Peyer's patch (tissue), 4 donors: Measurements from ENCODE around the gene XRCC5. TPM values are rescaled to one million over a fixed set of nuclear protein-coding genes. Genes with fewer than 3 reads are reported as not detected.
A peak's percentile ranks its signal among the peaks of the same experiment; 100 is the strongest.

Source experiments
- DNase-seq, 3 donors: peaks; one replicate each; pipeline ENCODE4 v3.0.0-alpha.2; 2017 to 2019
- H3K27ac ChIP-seq, 4 donors: fragments of 200-600 bp; sonication (generic); one replicate each; pipeline ENCODE4 v1.5.1; 2016 to 2019
- H3K27me3 ChIP-seq, 2 donors: fragments of 200-600 bp; sonication (generic); one replicate each; pipeline ENCODE4 v1.5.1; 2019
- H3K36me3 ChIP-seq, 3 donors: fragments of 200-600 bp; sonication (generic); one replicate each; pipeline ENCODE4 v1.5.1; 2016 to 2019
- H3K4me1 ChIP-seq, 4 donors: fragments of 200-600 bp; sonication (generic); one replicate each; pipeline ENCODE4 v1.5.1; 2016 to 2019
- H3K4me3 ChIP-seq, 4 donors: fragments of 200-600 bp; sonication (generic); 1 replicate in 3 of 4; 2 replicates in 1 of 4; pipeline ENCODE4 v1.5.1; 2016 to 2019; ENCODE audit warnings: mild to moderate bottlenecking in 1 of 4
- H3K9me3 ChIP-seq, 4 donors: fragments of 200-600 bp; sonication (generic); one replicate each; pipeline ENCODE4 v1.5.1; 2016 to 2019; ENCODE audit warnings: mild to moderate bottlenecking in 1 of 4
- POLR2A ChIP-seq, 2 donors: fragments of 450-650 bp; IDR thresholded peaks; one replicate each; pipeline ENCODE4 v1.5.1; 2017; ENCODE audit warnings: antibody characterized with exemption in 2 of 2, mild to moderate bottlenecking in 2 of 2, moderate library complexity in 2 of 2
- total RNA-seq, 4 donors: library from RNA; depleted of rRNA; stranded (reverse); fragments of >200 nt; gene quantifications; one replicate each; pipeline ENCODE4 v1.1.0, GENCODE V29; 2016
- TF ChIP-seq, protein P1 (sequence below), 6 experiments: fragments of 450-650 bp in 4 of 6; fragments of 200-600 bp in 2 of 6; sonication (generic) in 1 of 6; IDR thresholded peaks; one replicate each; pipeline ENCODE4 v1.5.1; 2017 to 2019; ENCODE audit warnings: antibody characterized with exemption in 6 of 6, mild to moderate bottlenecking in 3 of 6, moderate library complexity in 1 of 6

XRCC5 gene
- total RNA-seq, 4 donors from 2014 or later: 81.7 to 140 (median 111) TPM

DNA sequence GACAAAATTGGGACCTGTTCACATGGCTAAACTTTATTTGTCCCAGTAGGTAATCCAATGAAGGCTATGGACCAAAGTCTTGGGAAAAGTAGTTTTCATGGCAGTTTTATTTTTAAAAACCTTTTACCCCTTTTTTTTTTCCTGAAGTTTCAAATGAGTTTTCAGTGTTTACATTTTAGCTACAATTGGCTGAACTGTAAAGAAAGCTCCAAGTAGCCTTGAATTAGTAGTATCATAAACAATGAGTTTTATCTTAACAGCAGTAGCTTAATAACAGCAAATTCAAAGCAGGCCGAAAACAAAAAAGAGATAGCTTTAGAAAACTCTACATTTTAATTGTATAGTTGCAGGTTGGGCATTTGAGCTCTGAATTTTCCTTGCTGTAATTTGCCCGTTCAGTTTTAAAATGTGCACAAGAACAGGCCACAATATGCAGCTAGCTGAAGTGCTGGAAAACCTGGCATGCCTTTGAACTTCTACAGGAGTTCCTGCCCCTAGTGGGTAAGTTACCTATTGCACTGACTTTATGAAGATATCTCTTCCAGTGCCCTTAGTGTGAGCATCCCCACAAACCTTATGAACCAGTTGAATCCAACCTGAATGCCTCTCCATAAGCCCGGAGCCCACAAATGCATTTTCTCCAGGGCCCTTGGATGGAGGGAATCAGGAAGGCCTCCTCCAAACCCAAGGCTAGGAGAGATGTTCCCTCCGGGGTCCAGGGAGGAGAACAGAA is 106.7 kb downstream of the XRCC5 start:
- Histone ChIP-seq H3K4me1 (peaks cover 0 to 6% (median 0%) of the 10 kb centered on the region in 4 donors), H3K36me3 (no peaks in the 10 kb centered on the region), H3K27me3 (no peaks in the 10 kb centered on the region), H3K27ac (no peak overlapping the region), H3K9me3 (no peaks in the 10 kb centered on the region), H3K4me3 (no peak overlapping the region)
- DNase-seq: no peak
- no peak for TF ChIP-seq POLR2A (IDR thresholded peaks at IDR 0.05)
- TF ChIP-seq, protein P1, sequence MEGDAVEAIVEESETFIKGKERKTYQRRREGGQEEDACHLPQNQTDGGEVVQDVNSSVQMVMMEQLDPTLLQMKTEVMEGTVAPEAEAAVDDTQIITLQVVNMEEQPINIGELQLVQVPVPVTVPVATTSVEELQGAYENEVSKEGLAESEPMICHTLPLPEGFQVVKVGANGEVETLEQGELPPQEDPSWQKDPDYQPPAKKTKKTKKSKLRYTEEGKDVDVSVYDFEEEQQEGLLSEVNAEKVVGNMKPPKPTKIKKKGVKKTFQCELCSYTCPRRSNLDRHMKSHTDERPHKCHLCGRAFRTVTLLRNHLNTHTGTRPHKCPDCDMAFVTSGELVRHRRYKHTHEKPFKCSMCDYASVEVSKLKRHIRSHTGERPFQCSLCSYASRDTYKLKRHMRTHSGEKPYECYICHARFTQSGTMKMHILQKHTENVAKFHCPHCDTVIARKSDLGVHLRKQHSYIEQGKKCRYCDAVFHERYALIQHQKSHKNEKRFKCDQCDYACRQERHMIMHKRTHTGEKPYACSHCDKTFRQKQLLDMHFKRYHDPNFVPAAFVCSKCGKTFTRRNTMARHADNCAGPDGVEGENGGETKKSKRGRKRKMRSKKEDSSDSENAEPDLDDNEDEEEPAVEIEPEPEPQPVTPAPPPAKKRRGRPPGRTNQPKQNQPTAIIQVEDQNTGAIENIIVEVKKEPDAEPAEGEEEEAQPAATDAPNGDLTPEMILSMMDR (IDR thresholded peaks at IDR 0.05): peak in 4 of 6 experiments; percentile 16 to 32 (median 24)

DNA sequence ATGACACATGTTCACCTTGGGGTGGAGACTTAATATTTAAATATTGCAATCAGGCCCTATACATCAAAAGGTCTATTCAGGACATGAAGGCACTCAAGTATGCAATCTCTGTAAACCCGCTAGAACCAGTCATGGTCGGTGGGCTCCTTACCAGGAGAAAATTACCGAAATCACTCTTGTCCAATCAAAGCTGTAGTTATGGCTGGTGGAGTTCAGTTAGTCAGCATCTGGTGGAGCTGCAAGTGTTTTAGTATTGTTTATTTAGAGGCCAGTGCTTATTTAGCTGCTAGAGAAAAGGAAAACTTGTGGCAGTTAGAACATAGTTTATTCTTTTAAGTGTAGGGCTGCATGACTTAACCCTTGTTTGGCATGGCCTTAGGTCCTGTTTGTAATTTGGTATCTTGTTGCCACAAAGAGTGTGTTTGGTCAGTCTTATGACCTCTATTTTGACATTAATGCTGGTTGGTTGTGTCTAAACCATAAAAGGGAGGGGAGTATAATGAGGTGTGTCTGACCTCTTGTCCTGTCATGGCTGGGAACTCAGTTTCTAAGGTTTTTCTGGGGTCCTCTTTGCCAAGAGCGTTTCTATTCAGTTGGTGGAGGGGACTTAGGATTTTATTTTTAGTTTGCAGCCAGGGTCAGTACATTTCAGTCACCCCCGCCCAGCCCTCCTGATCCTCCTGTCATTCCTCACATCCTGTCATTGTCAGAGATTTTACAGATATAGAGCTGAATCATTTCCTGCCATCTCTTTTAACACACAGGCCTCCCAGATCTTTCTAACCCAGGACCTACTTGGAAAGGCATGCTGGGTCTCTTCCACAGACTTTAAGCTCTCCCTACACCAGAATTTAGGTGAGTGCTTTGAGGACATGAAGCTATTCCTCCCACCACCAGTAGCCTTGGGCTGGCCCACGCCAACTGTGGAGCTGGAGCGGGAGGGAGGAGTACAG is 108.1 kb downstream of the XRCC5 start:
- H3K4me3 ChIP-seq: no peak overlapping the region
- no peaks in the 10 kb centered on the region for H3K36me3 ChIP-seq
- no peak for TF ChIP-seq POLR2A (IDR thresholded peaks at IDR 0.05)
- TF ChIP-seq, protein P1 (IDR thresholded peaks at IDR 0.05): no peak
- no peaks in the 10 kb centered on the region for H3K9me3 ChIP-seq
- no peak for DNase-seq
- H3K27me3 ChIP-seq: no peaks in the 10 kb centered on the region
- H3K27ac ChIP-seq: no peak overlapping the region
- H3K4me1 ChIP-seq: peaks cover 0 to 6% (median 0%) of the 10 kb centered on the region in 4 donors

DNA sequence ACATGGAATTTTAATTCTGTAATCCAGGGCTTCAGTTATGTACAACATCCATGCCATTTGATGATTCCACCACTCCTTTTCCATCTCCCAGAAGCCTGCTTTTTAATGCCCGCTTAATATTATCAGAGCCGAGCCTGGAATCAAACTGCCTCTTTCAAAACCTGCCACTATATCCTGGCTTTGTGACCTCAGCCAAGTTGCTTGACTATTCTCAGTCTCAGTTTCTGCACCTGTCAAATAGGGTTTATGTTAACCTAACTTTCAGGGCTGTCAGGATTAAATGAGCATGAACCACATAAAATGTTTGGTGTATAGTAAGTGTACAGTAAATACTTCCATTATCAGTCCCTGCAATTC is 108.7 kb downstream of the XRCC5 start:
- Histone ChIP-seq H3K4me3 (no peak overlapping the region), H3K36me3 (no peaks in the 10 kb centered on the region), H3K4me1 (peaks cover 0 to 5% (median 0%) of the 10 kb centered on the region in 4 donors), H3K27me3 (no peaks in the 10 kb centered on the region), H3K9me3 (no peaks in the 10 kb centered on the region), H3K27ac (no peak overlapping the region)
- no peak for TF ChIP-seq POLR2A (IDR thresholded peaks at IDR 0.05)
- TF ChIP-seq, protein P1 (IDR thresholded peaks at IDR 0.05): no peak
- DNase-seq: no peak

DNA sequence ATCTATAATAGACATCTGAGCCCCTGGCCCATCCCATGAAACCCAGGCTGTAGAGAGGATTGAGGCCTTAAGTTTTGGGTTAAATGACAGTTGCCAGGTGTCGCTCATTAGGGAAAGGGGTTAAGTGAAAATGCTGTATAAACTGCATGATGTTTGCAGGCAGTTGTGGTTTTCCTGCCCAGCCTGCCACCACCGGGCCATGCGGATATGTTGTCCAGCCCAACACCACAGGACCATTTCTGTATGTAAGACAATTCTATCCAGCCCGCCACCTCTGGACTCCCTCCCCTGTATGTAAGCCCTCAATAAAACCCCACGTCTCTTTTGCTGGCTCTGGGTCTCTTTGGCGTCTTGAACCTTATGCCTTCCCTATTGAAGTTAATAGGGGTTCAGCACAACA is 110.7 kb downstream of the XRCC5 start:
- no peak overlapping the region for H3K27ac ChIP-seq
- no peaks in the 10 kb centered on the region for H3K36me3 ChIP-seq
- H3K4me1 ChIP-seq: peaks cover 0 to 3% (median 0%) of the 10 kb centered on the region in 4 donors
- no peaks in the 10 kb centered on the region for H3K27me3 ChIP-seq
- no peak for DNase-seq
- H3K4me3 ChIP-seq: no peak overlapping the region
- TF ChIP-seq POLR2A (IDR thresholded peaks at IDR 0.05): no peak
- TF ChIP-seq, protein P1 (IDR thresholded peaks at IDR 0.05): no peak
- no peaks in the 10 kb centered on the region for H3K9me3 ChIP-seq

DNA sequence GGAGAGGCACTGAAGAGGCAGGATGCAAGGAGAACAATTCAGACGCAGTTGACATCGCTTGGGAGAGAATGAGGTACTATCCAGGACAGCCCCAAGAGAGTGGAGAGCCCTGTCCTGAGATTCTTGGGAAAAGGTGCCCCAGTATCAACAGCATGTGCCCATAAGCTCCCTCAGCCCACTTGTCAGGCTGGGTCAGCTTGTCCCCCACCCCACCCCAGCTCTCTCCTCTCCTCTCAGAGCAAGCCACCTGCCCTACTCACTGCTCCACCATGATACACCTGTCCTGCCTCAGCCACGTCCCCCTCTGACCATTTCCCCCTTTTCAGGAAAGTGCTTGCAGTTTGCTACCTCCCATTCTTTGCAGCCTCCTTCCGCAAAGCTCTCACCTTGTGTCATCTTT is 111.8 kb downstream of the XRCC5 start:
- no peaks in the 10 kb centered on the region for H3K27me3 ChIP-seq
- H3K36me3 ChIP-seq: no peaks in the 10 kb centered on the region
- H3K27ac ChIP-seq: no peak overlapping the region
- TF ChIP-seq, protein P1 (IDR thresholded peaks at IDR 0.05): no peak
- no peak for TF ChIP-seq POLR2A (IDR thresholded peaks at IDR 0.05)
- no peak for DNase-seq
- no peaks in the 10 kb centered on the region for H3K9me3 ChIP-seq
- H3K4me3 ChIP-seq: no peak overlapping the region
- H3K4me1 ChIP-seq: no peaks in the 10 kb centered on the region
